Gastroesophageal sphincter (tissue), 4 donors: ENCODE data around the gene MCFD2. TPM values are rescaled to one million over a fixed set of nuclear protein-coding genes. Genes with fewer than 3 reads are reported as not detected.

Source experiments
- ATAC-seq: fragments of 150-250 bp; one replicate; pipeline ENCODE4 v1.9.1; 2016; ENCODE audit warnings: mild to moderate bottlenecking, moderate library complexity
- H3K27ac ChIP-seq, 4 donors: fragments of 200-600 bp; sonication (generic) in 3 of 4; 1 replicate in 3 of 4; 2 replicates in 1 of 4; pipeline ENCODE4 v1.5.1; 2016 to 2019
- H3K27me3 ChIP-seq: fragments of 200-600 bp; sonication (generic); one replicate; pipeline ENCODE4 v1.5.1; 2019
- H3K36me3 ChIP-seq, 2 donors: fragments of 200-600 bp; sonication (generic); one replicate each; pipeline ENCODE4 v1.5.1; 2019; ENCODE audit warnings: control low read depth in 1 of 2
- H3K4me1 ChIP-seq, 3 donors: fragments of 200-600 bp; sonication (generic); 1 replicate in 2 of 3; 2 replicates in 1 of 3; pipeline ENCODE4 v1.5.1; 2016 to 2019; ENCODE audit warnings: control low read depth in 2 of 3
- H3K4me3 ChIP-seq, 2 donors: fragments of 200-600 bp; sonication (generic); one replicate each; pipeline ENCODE4 v1.5.1; 2019; ENCODE audit warnings: mild to moderate bottlenecking in 1 of 2, moderate library complexity in 1 of 2
- H3K9me3 ChIP-seq, 3 donors: fragments of 200-600 bp; sonication (generic); one replicate each; pipeline ENCODE4 v1.5.1; 2017 to 2019; ENCODE audit warnings: control low read depth in 2 of 3
- CTCF ChIP-seq, 4 experiments: fragments of 200-600 bp in 2 of 4; fragments of 450-650 bp in 2 of 4; sonication (generic) in 1 of 4; IDR thresholded peaks; one replicate each; pipeline ENCODE4 v1.5.1; 2017 to 2019; ENCODE audit warnings: antibody characterized with exemption in 4 of 4, mild to moderate bottlenecking in 2 of 4, moderate library complexity in 2 of 4
- EP300 ChIP-seq: sonication (generic); formaldehyde crosslinking; IDR thresholded peaks from one replicate; pipeline ENCODE4 v1.6.1; 2017; ENCODE audit warnings: antibody characterized with exemption, mild to moderate bottlenecking
- POLR2A ChIP-seq, 2 donors: fragments of 450-650 bp; IDR thresholded peaks; one replicate each; pipeline ENCODE4 v1.6.1; 2017; ENCODE audit warnings: antibody characterized with exemption in 2 of 2, mild to moderate bottlenecking in 2 of 2, moderate library complexity in 1 of 2
- POLR2AphosphoS5 ChIP-seq: sonication (generic); formaldehyde crosslinking; IDR thresholded peaks from one replicate; pipeline ENCODE4 v1.6.1; 2017; ENCODE audit warnings: antibody characterized with exemption
- WGBS, 2 donors: methylation state at CpG; one replicate each; pipeline ENCODE4 v1.1.5; 2018; ENCODE audit warnings: low coverage in 1 of 2; 5-methylcytosine and 5-hydroxymethylcytosine counted together
- total RNA-seq, 4 donors: library from RNA; depleted of rRNA; stranded (reverse); fragments of >200 nt; gene quantifications; one replicate each; pipeline ENCODE4 v1.1.0, GENCODE V29; 2016

The MCFD2 gene
- total RNA-seq, 4 donors from 2014 or later = 81.7 to 89.5 (median 85.4) TPM

GRCh38 chr2:46893269-46893939, 22.2 kb downstream of the MCFD2 start:
- no peaks in the 10 kb centered on the region for H3K36me3 ChIP-seq
- H3K4me1 ChIP-seq = peaks cover 0 to 10% (median 0%) of the 10 kb centered on the region in 3 donors
- 81 to 85% methylated on average over 3 of the region's 3 CpGs for WGBS, 2 donors
- H3K4me3 ChIP-seq = no peak overlapping the region
- no peaks in the 10 kb centered on the region for H3K9me3 ChIP-seq
- no peak overlapping the region for H3K27ac ChIP-seq
- no peaks in the 10 kb centered on the region for H3K27me3 ChIP-seq
- no peak for TF ChIP-seq POLR2A (IDR thresholded peaks at IDR 0.05)
- no peak for TF ChIP-seq EP300
- no peak for TF ChIP-seq POLR2AphosphoS5
- no peak for TF ChIP-seq CTCF (IDR thresholded peaks at IDR 0.05)
- no peak for ATAC-seq

DNA sequence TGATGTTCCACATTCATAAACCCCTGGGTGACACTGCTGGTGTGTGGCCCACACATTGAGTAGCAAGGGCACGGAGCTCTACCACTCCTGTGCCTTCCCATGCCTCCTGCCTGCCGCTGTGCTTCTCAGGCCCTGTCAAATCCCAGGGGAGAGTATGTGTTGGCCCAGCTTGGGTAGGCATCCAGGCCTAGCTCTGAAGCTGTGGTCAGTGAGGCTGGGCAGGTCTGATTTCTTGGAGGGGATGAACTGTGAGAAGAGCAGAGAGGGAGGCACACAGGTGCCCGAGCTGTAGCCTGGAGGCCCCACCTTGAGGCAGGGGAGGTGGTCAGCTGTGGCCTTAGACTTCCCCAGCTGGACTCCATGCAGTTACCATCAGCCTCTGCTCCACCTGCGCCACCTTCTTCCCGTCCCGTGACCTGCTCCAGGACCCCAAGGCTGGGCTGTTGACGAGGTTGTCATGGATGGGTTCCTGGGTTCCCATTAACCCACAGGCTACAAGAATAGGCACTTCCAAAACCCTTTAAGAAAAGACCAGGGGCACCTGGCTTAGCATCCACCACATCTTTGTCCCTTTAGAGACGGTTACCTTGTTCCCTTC, 23.6 kb downstream of the MCFD2 start:
- no peaks in the 10 kb centered on the region for H3K27me3 ChIP-seq
- whole genome bisulfite sequencing, 2 donors = 100% methylated on average over 1 to 2 of the region's 8 CpGs
- no peak for ATAC-seq
- no peaks in the 10 kb centered on the region for H3K9me3 ChIP-seq
- no peak overlapping the region for H3K27ac ChIP-seq
- TF ChIP-seq EP300 (no peak), POLR2AphosphoS5 (no peak), CTCF (IDR thresholded peaks at IDR 0.05) (no peak), POLR2A (IDR thresholded peaks at IDR 0.05) (no peak)
- H3K36me3 ChIP-seq = no peaks in the 10 kb centered on the region
- H3K4me1 ChIP-seq = peaks cover 0 to 10% (median 0%) of the 10 kb centered on the region in 3 donors
- no peak overlapping the region for H3K4me3 ChIP-seq

DNA sequence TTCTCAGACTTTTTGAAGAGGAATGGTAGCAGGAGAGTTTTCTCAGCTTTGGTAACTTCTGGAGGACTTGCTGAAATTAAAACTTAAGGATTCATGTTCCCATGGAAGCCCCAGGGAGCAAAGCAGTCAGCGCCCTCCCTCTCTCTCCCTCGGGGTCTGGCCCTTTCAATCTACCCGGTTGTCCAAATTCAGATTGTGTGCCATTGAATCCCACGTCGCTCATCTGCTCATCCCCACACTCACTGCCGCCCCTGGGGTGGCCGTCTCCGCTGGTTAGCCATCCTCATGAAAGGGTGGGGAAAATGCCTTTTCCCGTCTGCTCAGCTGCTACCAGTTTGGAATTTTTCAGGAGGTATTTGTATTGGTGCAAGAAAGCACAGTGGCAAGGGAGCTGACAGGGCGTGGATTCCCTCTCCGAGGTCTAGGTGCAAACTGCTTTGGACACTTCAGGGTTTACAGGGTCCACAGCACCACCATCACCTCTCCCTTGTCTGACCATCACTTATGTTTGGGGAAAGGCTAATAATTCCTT, 27.1 kb downstream of the MCFD2 start:
- Histone ChIP-seq H3K4me1 (peaks cover 0 to 18% (median 0%) of the 10 kb centered on the region in 3 donors), H3K27ac (no peak overlapping the region), H3K4me3 (no peak overlapping the region), H3K27me3 (no peaks in the 10 kb centered on the region), H3K9me3 (no peaks in the 10 kb centered on the region), H3K36me3 (no peaks in the 10 kb centered on the region)
- TF ChIP-seq POLR2A (IDR thresholded peaks at IDR 0.05) (no peak), CTCF (IDR thresholded peaks at IDR 0.05) (no peak), EP300 (no peak), POLR2AphosphoS5 (no peak)
- WGBS, 2 donors = 60 to 88% methylated on average over 1 to 4 of the region's 11 CpGs
- ATAC-seq = no peak

DNA sequence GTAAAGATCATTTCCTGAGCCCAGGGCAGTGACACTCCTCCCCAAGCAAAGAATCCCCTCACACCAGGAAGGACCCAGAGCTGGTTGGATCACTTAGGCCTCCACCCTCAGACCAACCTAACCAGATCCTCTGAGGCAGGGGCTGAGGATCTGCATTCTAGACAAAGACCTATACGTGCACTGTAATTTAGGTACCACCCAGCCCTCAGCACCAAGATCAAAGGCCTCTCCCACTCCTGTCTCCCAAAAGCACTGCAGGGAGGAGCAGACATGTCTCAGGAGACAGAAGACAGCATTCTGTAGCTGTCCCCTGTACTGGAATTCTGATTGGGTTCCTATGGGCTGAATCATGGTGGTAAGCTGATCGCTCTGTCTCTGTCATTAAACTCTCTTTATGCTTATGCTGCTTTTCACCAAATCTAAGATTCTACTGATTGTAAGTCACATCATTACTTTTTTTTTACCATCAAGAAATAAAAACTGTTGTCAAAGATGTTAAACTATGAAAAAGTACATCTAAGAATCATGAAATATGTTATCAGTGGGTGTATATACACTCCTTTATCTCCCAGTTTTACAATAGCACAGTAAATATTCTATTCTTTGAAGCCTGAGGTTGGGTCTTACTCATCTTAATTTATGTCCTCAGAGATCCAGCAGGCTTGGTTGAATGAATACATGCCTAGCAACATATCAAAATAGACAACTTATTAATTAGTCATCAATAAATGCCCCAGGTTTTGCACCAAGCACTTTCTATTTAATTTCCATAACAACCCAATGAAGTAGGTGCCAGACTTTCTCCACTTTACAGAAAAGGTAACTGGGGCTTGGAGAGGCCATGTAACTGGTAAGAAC, 28.3 kb downstream of the MCFD2 start:
- Histone ChIP-seq H3K27ac (no peak overlapping the region), H3K9me3 (no peaks in the 10 kb centered on the region), H3K4me3 (no peak overlapping the region), H3K4me1 (peaks cover 0 to 26% (median 0%) of the 10 kb centered on the region in 3 donors), H3K36me3 (no peaks in the 10 kb centered on the region), H3K27me3 (no peaks in the 10 kb centered on the region)
- no peak for TF ChIP-seq CTCF (IDR thresholded peaks at IDR 0.05)
- no peak for TF ChIP-seq POLR2AphosphoS5
- TF ChIP-seq POLR2A (IDR thresholded peaks at IDR 0.05) = no peak
- TF ChIP-seq EP300 = no peak
- ATAC-seq = no peak
- WGBS, 2 donors = 89 to 100% methylated on average over 1 of the region's 2 CpGs
